HEK293T (cell line): ENCODE measurements around the gene PDGFA.

Experiments used
- ARNT ChIP-seq: fragments of 450-650 bp; IDR thresholded peaks from 2 replicates; pipeline ENCODE4 v1.6.1; 2017; ENCODE audit warnings: mild to moderate bottlenecking
- FOXA1 ChIP-seq: fragments of 450-650 bp; IDR thresholded peaks from 2 replicates; pipeline ENCODE4 v1.6.1; 2016; ENCODE audit warnings: mild to moderate bottlenecking

DNA sequence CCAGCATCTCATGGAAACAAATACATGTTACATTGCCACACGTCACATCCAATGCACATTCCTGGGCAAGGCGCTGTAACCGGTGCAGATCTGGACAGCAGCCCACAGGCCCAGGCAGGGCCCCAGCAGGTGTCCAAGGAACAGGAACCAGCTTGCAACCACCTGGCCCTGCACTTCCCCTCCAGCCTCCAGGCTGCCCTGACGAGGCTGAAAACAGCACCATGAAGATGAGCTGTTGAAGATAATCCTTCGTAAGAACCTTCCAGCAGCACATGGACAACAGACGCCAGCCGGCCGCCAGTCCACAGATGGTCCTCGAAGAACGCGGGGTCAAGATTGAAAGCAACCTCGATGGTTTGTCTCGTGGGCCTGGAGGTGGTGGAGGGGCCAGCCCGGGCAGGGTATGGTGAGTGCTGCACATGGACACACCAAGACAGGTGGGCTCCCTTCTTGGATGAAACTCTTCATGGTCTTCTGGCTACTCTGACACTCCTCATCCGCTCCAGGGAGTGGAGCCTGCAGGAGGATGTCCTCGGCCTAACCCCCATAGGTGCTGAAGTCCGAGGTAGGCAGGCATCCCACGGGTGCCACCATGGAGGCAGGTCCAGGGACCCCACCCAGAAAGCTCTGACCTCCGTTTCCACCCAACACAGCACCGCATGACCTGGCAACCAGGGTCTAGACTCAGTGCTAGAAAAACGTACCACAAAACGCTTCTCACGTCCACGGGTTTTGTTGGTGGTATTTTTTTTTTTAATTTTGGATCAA is 22.9 kb downstream of the PDGFA start:
- TF ChIP-seq FOXA1, result no peak
- no peak for TF ChIP-seq ARNT
